NCI-H524 treated with DMSO at 0.1 percent for 48 hours (cell line): Measurements from ENCODE around the gene NT5E.
A peak's percentile ranks its signal among the peaks of the same experiment; 100 is the strongest.

ENCODE experiments used
- DNase-seq: peaks from one replicate; lab custom pipeline; 2025; lab: John Stamatoyannopoulos, UW

Gene NT5E

DNA sequence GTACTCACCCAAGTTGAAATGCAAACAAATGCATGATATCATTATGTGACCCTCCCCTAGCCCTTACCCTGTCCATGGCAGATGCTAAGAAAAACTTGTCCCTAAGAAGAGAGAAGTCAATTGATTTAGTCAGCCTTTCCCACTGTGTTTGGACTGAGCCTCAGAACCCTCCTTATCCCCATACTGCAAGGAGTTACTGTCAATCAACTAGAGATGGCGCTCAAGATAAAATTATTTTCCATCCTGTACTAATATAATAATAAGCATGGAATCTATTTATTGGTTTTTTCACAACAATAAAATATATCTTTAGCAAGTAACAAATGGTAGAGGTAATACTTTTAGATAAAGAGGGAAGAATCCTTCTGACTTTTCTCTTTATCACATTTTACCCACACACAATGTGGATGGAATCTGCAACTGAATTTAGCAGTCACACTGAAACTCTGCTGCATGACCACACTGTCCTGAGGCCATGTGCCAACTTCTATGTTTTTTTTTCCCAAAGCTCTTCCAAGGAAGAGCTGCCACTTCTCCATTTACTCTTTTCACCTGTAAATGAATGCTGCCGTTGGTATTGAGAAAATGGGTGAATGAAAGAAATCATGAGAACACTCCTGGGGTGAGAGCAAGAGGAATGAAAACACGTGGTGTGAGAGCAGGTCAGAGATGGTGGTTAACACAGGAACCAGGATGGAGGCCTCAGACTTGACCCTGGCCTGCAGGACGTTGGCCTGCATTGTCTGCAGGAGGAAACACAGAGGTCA, 10.5 kb downstream of the NT5E start:
- no peak for DNase-seq

DNA sequence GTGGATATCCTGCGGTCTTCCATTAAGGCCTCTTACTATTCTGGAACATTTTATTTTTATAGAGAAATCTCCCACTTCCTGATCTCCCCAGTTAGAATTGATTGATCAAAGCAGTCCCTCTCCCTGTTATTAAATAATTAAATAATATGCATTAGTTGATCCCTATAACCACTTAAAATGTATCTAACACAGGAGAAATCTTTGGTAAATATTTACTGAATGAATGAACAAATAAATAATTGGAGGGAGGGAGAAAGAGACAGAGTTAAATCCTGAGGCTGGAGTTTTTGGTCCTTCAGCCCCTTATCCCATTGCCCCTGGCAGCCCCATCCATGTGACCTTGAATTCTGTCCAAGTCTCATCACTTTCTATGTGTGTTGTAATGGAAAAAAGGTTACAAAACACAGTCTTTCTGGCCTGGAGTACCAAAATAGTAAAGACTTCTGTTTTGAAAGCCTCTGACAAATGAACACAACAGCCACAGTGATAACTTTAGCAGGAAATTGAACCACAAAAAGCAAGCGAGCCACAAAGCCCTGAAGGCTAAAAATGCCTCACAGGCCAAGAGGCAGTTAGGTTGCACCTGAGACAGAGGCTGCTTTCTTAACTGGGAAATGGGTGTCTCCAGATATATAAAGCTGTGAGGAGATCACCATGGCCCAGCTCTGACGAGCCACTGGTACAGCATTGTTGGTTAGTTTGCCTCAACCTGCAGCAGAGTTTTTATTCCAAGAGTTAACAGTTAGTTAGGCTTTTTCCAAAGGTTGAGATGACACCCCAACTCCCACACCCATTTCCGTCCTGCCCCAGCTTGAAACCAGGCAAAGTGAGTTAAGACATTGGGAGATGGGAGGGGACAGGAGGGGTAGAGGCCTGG, 11.3 kb downstream of the NT5E start:
- DNase-seq: no peak

DNA sequence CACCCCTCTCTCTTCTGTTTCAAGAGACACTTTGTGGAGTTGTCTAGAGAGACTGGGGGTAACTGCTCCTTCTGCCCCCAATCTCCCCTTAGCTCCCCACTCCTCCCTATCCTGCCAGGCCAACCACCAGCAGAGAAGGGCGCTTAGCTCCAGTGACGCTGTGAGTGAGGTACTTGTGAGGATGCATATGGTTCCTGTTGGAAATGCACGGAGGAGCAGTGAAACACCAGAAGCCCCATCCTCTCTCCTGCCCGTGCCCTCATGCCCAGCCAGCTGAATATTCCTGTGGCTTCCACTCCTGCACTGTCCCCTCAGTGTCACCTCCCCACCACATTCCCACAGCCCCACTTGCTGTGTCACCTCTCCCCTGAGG, 11.9 kb downstream of the NT5E start:
- no peak for DNase-seq

DNA sequence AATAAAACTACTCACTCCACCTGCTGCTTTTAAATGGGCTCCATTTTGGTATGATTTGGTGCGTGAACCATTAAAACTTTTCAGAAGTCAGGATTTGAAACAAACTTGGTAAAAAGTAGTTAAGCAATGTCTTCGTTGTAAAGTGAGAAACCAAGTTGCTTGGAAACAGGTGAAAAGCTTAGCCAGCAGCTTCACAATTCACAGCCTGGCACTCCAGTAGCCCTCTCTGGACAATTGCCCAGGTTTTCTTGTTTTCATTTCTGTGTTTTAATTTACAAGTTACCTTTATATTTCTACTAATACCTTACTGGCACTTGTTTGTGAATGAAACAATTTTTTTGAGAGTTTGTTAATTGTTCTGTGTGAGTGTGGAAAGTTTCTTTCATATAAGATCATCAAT, 12.8 kb downstream of the NT5E start:
- no peak for DNase-seq

DNA sequence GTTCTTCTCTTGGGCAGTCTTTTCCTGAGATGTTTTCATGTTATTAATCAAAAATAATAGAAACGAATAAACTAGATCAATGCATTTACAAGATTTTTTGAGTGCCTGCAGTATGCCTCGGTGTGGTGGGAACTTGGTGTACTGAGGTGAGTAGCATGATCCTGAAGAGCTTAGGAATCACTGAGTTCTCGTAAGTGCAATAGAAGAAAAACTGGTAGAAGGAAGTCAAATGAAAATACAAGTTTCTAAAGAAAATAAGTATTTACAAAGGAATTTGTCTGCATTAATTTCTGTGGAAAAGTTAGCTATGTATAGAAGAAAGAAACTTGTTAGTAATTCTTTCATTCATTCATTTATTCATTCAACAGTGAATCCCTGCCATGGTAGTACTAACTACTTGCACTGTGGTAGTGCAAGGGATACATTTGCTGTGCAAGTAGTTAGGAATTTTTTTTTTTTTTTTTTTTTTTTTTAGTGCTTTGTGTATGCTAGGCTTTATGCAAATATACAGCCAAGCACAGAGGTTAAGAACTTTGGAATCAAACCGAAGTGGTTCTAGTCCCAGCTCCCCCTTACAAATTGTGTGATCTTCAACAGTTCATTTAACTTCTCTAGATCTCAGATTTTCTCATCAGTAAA, 13.9 kb downstream of the NT5E start:
- DNase-seq: no peak

DNA sequence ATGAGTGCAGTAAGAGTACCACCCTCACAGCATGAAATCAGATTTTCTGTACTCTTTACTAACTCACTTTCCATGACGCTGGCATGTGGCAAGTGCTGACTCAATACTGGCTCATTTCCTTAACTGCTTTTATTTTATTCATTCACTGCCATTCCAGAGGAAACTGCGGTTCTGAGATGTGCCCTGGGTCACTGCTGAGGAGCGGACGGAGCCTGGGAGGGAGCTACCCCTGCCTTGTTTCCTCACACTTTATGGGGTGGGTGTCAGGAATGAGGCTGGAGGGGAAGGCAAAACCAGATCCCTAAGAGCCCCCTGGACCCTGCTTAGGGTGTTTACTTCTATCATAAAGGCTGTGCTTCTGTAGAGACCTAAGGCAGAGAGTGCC, 14.4 kb downstream of the NT5E start:
- no peak for DNase-seq

DNA sequence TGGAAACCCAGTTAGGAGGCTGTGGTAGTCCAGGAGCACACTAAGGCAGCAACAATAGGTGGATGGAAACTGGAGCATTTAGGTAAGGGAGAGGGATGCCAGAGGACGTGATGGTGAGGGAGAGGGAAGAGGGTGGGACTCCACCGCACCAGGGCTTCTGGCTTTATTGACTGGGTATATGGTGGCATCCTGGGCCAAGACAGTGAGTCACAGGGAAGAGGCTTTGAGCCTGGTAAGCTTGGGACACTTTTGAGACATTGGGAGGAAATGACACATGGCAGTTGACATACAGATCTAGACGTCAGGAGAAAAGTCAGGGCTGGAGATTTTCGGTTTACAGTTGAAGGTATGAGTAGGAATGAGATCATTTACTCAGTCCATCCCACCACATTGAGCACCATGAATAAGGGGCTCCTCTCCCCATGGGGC, 14.9 kb downstream of the NT5E start:
- no peak for DNase-seq

DNA sequence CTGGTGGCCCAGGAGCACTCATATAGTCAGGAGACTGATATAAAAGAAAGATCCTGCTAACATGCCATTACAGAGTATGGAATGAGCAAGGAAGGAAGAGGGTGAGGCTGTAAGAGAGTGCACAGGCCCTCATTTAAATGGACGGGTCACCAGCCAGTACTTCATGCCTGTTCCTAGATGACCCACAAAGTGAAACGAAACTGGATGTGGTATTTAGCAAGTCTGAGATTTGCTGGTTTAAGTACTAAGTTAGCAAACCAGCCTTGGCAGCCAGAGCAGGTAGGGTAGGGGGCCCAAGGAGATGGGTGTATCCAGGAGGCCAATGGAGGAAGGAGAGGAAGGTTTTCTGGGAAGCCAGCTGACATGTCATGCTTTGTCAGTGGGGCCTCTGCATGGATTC, 15.9 kb downstream of the NT5E start:
- DNase-seq: no peak

DNA sequence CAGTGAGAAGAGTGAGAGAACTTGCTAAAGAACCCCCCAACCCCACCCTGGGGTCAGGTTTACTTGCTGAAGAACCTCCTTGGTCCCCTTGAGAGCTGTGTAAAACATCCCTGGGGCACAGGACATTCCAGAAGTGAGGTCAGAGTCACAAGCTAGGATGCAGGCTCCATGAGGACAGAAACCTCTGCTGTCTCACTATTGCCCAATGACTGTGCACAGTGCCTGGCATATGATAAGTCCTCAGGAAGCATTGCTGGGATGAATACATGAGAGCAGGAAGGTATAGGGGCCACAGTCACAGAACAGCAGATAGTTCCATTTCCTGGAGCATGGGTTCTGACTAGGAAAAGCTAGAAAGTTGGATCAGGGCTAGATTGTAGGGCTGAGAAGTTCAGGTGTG, 18.4 kb downstream of the NT5E start:
- DNase-seq: no peak

DNA sequence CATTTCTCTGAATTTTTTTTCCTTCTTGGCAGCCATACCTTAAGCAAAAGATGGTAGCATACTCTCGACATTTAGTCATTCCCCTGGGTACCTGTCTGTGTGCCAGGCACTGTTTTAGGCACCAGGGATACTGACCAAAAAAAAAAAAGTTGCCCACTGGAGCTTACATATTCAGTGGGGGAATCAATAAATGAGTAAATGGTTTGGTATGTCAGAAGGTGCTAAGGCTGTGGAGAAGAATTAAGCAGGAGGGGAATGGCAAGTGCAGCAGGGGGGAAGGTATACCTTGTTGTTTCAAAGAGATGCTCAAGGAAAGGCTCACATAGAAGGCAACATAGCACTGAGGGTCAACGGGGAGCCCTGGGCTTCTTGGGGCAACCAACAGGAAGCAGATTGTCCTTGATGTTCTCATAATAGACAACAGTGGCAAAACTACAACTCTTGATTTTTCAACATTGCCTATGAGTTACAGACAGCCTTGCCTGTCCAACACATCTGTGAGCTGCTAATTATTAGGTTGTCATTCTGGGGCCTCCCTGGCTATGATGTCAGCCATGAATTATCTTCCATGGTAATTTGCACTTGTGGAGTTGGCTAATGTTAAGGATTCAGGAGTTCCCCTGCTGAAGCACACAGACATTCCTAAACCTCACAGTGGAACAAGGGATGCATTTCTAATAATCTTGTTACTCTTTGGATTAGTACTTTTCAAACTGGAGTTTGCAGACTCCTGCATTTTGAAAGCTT, 19.6 kb downstream of the NT5E start:
- no peak for DNase-seq

DNA sequence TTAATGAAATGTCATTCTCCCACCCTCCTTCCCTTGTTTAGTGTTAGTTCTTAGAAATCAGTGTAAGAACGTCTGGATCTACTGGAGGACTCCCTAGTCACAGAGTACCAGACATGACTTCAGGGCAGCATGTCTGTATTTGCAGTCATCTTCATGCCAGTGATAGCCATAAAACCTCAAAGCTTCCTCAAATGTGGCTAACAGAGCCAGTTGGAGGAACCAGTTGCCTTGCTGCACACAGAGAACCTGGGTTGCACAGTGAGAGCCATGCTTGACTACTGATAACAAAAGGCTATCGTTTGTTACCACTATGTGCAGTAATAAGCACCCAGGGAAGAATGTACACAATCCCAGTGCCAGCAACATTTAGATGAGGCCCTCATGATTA, 20.1 kb downstream of the NT5E start:
- DNase-seq: no peak

DNA sequence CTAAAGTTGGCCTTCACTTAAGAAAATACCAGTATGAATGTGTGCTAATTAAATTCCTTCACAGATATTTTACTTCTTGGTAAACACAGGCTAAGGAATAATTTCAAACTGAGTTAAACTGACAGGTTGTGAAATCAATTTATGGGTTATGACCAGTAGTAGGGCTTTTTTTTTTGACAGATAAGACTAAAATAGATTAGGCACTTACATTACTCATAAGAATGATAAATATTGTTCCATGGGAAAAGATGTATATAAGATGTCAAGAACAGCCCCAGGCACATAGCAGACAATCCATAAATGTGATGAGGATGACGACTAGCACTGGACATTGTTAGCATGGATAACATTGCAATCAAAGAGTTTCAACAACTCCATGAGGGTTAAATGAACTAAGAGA, 22.9 kb downstream of the NT5E start:
- DNase-seq: no peak

DNA sequence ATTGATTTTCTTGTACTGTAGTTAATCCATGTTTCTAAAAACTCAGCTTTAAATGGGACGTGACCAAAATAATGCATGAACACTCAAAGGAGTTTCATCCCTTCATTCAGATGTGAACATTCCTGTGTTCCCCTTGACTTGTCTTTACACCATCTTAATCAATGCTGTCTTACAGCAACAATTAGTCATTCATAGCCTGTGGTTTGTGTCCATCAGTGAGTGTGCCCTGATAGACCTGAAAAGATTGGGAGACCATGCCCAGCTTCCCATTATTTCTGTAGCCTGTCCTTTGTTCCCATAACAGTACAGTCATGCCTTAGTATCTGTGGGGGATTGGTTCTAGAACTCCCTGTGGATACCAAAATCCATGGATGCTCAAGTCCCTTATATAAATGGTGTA, 23.9 kb downstream of the NT5E start:
- DNase-seq: no peak

DNA sequence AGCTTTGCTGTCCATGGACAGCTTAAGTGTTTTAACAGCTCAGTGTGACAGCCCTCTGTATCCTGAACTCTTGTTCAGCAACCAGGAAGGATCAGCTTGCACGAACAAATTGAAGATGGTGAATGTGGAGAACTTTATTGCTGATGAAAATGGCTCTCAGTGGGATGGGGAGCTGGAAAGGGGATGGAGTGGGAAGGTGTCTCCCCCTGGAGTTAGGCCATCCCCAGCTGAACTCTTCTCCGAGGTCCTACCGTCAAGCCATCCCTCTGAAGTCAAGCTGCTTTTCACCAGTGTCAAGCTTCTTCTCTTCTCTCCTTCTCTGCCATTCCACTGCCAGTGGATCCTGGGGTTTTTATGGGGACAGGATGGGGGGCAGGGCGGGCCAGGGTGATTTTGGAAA, 26.6 kb downstream of the NT5E start:
- no peak for DNase-seq

DNA sequence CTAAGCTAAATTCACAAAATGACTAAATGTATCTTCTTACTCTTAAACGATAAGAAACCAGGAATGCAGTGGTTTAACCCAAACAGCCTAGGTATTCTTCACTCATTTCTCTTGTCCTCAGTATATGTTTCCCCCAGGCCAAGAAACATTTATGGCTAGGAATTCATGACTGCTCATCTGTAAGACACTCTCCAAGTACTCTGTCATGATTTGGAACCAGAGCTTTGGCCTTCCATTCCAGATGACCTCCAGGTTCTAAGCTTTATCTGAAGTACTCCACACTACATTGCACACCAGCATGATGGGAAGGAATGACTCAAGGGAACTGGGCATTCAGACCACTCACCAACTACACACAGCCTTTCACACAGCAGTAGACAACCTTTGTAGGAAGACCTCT, 29.3 kb downstream of the NT5E start:
- DNase-seq: no peak

DNA sequence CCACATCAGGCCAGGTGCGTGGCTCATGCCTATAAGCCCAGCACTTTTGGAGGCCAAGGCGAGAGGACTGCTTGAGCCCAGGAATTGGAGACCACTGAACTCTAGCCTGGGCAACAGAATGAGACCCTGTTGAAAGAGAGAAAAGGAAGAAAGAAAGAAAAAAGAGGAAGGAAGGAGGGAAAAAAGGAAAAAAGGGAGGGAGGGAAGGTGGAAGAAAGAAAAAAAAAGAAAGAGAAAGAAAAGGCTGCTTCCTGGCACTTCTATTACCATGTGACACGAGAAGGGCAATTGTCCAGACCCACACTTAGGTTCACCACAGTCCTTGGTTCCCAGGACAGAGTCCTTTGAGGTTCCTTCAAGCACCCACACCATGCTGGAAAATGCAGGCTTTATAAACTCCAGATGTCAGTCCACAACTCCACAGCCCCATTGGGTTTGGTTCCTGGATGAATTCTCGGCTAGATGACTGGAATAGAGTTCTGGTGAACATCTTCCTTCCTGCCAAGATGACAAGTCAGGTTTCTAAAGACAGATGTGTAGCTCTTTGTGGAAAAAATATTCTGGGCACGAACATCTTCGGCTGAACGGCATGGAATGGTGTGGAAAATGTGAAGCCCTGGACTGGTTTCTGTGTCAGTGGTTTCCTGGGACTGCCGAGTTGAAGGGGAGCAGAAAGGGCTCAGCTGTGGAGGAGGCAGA, 32.5 kb downstream of the NT5E start:
- no peak for DNase-seq

DNA sequence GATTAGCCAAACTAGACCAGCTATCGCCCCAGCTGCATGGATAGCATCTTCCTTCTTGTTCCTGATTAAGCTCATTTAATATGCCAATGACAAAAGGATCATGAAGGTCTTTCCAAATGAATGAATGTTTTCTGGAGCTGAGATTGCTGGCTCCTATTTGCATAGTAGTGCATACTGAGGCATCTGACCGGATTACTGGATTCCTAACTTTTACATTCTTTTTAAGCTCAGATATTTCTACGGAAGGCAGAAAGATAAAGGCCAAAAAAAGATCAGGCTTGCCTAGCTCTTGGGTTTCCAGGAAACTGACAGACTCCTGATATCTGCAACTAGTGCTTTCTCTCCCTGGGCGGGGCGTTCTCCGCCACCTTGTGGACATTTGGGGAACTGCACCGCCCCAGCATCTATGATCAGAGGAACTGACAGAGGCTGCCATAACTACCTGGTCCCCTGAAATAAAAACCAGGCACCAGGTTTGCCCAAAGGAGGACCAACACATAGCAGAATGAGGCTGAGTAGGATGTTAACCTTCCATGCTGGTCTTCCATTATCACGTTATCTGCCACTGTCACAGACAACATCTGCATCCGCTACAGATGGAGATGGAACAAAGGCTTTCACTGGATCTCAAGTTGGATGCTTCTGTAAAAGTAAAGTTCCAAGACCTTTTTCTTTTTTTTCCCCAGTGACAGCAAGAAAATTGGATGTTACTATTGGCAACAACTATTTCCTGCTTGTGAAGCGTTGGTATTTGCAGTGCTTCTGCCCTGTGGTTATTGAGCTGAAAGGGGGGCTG, 33.2 kb downstream of the NT5E start:
- DNase-seq: no peak

DNA sequence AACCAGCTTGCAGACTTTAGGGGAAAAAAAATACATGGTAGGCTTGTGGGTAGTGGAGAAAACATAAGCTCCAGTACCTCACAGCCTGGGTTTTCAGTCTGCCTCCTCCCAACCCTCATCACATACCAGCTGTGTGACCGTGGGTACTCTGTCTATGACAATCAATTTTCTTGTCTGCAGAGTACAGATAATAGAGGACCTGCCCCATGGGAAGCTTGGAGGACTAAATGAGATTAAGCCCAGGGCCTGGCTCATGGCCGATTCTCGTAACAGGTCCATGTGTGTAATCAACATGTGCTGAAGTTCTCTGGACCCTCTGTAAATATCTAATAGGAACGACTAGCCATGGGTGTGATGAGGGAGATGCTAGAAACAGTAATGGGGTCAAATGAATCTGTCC, 34.0 kb downstream of the NT5E start:
- no peak for DNase-seq

DNA sequence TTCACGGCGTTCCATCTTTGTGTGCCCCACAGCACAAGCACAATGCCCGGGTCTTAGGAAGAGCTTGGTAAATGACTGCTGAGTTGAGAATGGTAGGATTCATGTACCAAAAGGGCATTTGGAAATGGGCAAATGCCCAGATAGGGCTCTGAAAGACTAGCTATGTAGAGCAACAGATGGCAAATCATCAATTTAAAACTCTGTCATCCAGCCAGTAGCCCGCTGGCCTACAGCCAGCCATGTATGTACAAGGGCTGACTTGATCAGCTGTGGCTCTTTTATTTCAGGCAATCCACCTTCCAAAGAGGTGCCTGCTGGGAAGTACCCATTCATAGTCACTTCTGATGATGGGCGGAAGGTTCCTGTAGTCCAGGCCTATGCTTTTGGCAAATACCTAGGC, 35.1 kb downstream of the NT5E start:
- peak; percentile 23 for DNase-seq

DNA sequence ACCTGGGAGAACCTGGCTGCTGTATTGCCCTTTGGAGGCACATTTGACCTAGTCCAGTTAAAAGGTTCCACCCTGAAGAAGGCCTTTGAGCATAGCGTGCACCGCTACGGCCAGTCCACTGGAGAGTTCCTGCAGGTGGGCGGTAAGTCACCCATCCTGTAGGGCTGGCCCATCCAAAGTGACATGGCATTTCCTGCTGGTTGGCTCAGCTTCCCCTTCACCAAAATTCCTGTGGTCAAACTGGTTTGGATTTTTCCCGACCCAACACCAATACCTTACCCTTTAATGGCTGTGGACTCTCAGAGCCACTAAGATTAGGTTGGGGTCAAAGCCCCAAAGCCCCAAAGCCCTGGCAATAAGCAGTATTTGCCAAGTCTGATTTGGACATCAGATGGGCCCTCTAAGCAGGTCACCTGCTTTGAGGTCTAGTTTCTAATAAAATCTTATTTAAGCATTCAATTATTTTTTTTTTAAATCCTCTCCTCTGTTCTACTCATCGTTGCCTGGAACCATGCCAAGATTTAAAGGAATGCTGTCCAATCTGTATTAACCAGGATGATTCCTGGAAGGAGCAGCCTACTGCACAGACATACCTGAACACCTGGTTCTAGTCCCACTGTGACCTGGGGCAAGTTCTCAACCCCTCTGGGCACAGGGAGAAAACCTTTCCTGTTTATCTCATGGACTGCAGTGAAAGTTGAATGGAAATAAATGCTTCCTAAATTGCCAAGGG, 40.8 kb downstream of the NT5E start:
- DNase-seq: no peak
